NCI-H526 treated with DMSO at 0.1 percent for 48 hours (cell line): Measurements from ENCODE around the gene STK17A.

Experiments
- DNase-seq: peaks from one replicate; lab custom pipeline; 2025; lab: John Stamatoyannopoulos, UW

The STK17A gene

GRCh38 chr7:43634384-43634783 is 51.5 kb downstream of the STK17A start:
- DNase-seq: no peak

- DNase-seq: no peak
Observed at GRCh38 chr7:43636093-43636492, 53.2 kb downstream of the STK17A start.

- DNase-seq: no peak
Observed at GRCh38 chr7:43637114-43637806, 54.4 kb downstream of the STK17A start.

- DNase-seq: peak; percentile 67
Observed at GRCh38 chr7:43639858-43640491, 57.1 kb downstream of the STK17A start.

- DNase-seq: no peak
Observed at GRCh38 chr7:43640679-43641078, 57.8 kb downstream of the STK17A start.

GRCh38 chr7:43642897-43643630 is 60.2 kb downstream of the STK17A start:
- DNase-seq: no peak

GRCh38 chr7:43643846-43644245 is 60.9 kb downstream of the STK17A start:
- DNase-seq: no peak

GRCh38 chr7:43645699-43646226 is 62.9 kb downstream of the STK17A start:
- no peak for DNase-seq

GRCh38 chr7:43646603-43647338 is 63.9 kb downstream of the STK17A start:
- DNase-seq: no peak

- no peak for DNase-seq
Observed at GRCh38 chr7:43647339-43647672, 64.4 kb downstream of the STK17A start.

GRCh38 chr7:43647673-43648472 is 65.0 kb downstream of the STK17A start:
- DNase-seq: no peak

GRCh38 chr7:43648473-43649406 is 65.8 kb downstream of the STK17A start:
- DNase-seq: no peak

GRCh38 chr7:43649755-43650274 is 66.9 kb downstream of the STK17A start:
- DNase-seq: no peak

- no peak for DNase-seq
Observed at GRCh38 chr7:43650457-43651052, 67.6 kb downstream of the STK17A start.

GRCh38 chr7:43652364-43652763 is 69.5 kb downstream of the STK17A start:
- no peak for DNase-seq

- no peak for DNase-seq
Observed at GRCh38 chr7:43653466-43653865, 70.6 kb downstream of the STK17A start.

- DNase-seq: no peak
Observed at GRCh38 chr7:43653891-43654504, 71.1 kb downstream of the STK17A start.

GRCh38 chr7:43655584-43655983 is 72.7 kb downstream of the STK17A start:
- DNase-seq: no peak

GRCh38 chr7:43656997-43657396 is 74.1 kb downstream of the STK17A start:
- DNase-seq: no peak
